Liver (tissue), 9 donors: ENCODE results near the gene PIAS1. TPM values are rescaled to one million over a fixed set of nuclear protein-coding genes. Genes with fewer than 3 reads are reported as not detected.

ENCODE experiments used
- DNase-seq: peaks from one replicate; pipeline ENCODE4 v3.0.0-alpha.2; 2017; ENCODE audit warnings: low spot score
- H3K27ac ChIP-seq, 2 donors: one replicate each; pipeline ENCODE4 v1.7.0; 2013; ENCODE audit warnings: inconsistent platforms in 2 of 2, low read length in 2 of 2, control low read depth in 1 of 2, low read depth in 1 of 2, mild to moderate bottlenecking in 1 of 2
- H3K27me3 ChIP-seq, 4 donors: one replicate each; pipeline versions ENCODE4 v1.6.1 to v1.7.0; 2013; ENCODE audit warnings: low read length in 3 of 4, inconsistent platforms in 1 of 4, mild to moderate bottlenecking in 1 of 4, moderate library complexity in 1 of 4; ENCODE audit not compliant: control insufficient read depth in 4 of 4, insufficient read depth in 4 of 4
- H3K36me3 ChIP-seq, 4 donors: one replicate each; pipeline versions ENCODE4 v1.6.1 to v1.7.0; 2013; ENCODE audit warnings: low read length in 3 of 4, mild to moderate bottlenecking in 3 of 4, low read depth in 1 of 4, moderate library complexity in 1 of 4; ENCODE audit not compliant: control insufficient read depth in 4 of 4, insufficient read depth in 3 of 4
- H3K4me1 ChIP-seq, 4 donors: one replicate each; pipeline versions ENCODE4 v1.6.1 to v1.7.0; 2013; ENCODE audit warnings: low read length in 3 of 4, mild to moderate bottlenecking in 3 of 4, moderate library complexity in 1 of 4; ENCODE audit not compliant: control insufficient read depth in 4 of 4, insufficient read depth in 4 of 4
- H3K4me3 ChIP-seq, 3 donors: one replicate each; pipeline versions ENCODE4 v1.6.1 to v1.7.0; 2013; ENCODE audit warnings: low read length in 3 of 3, control low read depth in 1 of 3, low read depth in 1 of 3, mild to moderate bottlenecking in 1 of 3
- H3K9ac ChIP-seq, 2 donors: one replicate each; pipeline ENCODE4 v1.7.0; 2013; ENCODE audit warnings: low read length in 2 of 2, mild to moderate bottlenecking in 2 of 2, moderate library complexity in 2 of 2, control low read depth in 1 of 2, low read depth in 1 of 2
- H3K9me3 ChIP-seq, 4 donors: one replicate each; pipeline versions ENCODE4 v1.6.1 to v1.7.0; 2013; ENCODE audit warnings: low read length in 3 of 4; ENCODE audit not compliant: control insufficient read depth in 4 of 4
- ATF3 ChIP-seq: IDR thresholded peaks from 2 replicates; pipeline ENCODE4 v1.6.1; 2016; ENCODE audit warnings: antibody characterized with exemption
- CTCF ChIP-seq: fragments of 150-350 bp; IDR thresholded peaks from 2 replicates; pipeline ENCODE4 v1.5.1; 2017; ENCODE audit warnings: improper control_type of control experiment, low read depth, low read length; ENCODE audit not compliant: missing input control
- EGR1 ChIP-seq, 2 donors: IDR thresholded peaks; 2 replicates each; pipeline ENCODE4 v1.6.1; 2016 to 2018; ENCODE audit warnings: antibody characterized with exemption in 2 of 2, low read depth in 2 of 2
- FOXA1 ChIP-seq: IDR thresholded peaks from 2 replicates; pipeline ENCODE4 v1.6.1; 2016; ENCODE audit warnings: antibody characterized with exemption
- FOXA2 ChIP-seq: IDR thresholded peaks from 2 replicates; pipeline ENCODE4 v1.6.1; 2016; ENCODE audit warnings: antibody characterized with exemption
- GABPA ChIP-seq, 2 donors: IDR thresholded peaks in 1 of 2; conservative IDR thresholded peaks in 1 of 2; 2 replicates each; pipeline ENCODE4 v1.6.1; 2016; ENCODE audit warnings: antibody characterized with exemption in 2 of 2, mild to moderate bottlenecking in 1 of 2, moderate library complexity in 1 of 2
- HNF4A ChIP-seq, 2 donors: conservative IDR thresholded peaks; 2 replicates each; pipeline ENCODE4 v1.6.1; 2016; ENCODE audit warnings: antibody characterized with exemption in 2 of 2, mild to moderate bottlenecking in 2 of 2
- HNF4G ChIP-seq: IDR thresholded peaks from 2 replicates; pipeline ENCODE4 v1.6.1; 2016; ENCODE audit warnings: antibody characterized with exemption
- JUND ChIP-seq, 2 donors: IDR thresholded peaks; 2 replicates each; pipeline ENCODE4 v1.6.1; 2016; ENCODE audit warnings: antibody characterized with exemption in 2 of 2
- MAX ChIP-seq: IDR thresholded peaks from 2 replicates; pipeline ENCODE4 v1.6.1; 2016; ENCODE audit warnings: antibody characterized with exemption
- NR2F2 ChIP-seq: IDR thresholded peaks from 2 replicates; pipeline ENCODE4 v1.6.1; 2016; ENCODE audit warnings: antibody characterized with exemption
- RAD21 ChIP-seq, 2 donors: IDR thresholded peaks; 2 replicates each; pipeline ENCODE4 v1.6.1; 2016; ENCODE audit warnings: antibody characterized with exemption in 2 of 2, mild to moderate bottlenecking in 2 of 2
- REST ChIP-seq: IDR thresholded peaks from 2 replicates; pipeline ENCODE4 v1.6.1; 2016; ENCODE audit warnings: antibody characterized with exemption, mild to moderate bottlenecking
- RXRA ChIP-seq, 2 donors: IDR thresholded peaks; 2 replicates each; pipeline ENCODE4 v1.6.1; 2017 to 2018; ENCODE audit warnings: antibody characterized with exemption in 2 of 2, mild to moderate bottlenecking in 1 of 2
- SP1 ChIP-seq: IDR thresholded peaks from 2 replicates; pipeline ENCODE4 v1.6.1; 2018; ENCODE audit warnings: antibody characterized with exemption, mild to moderate bottlenecking
- TAF1 ChIP-seq: conservative IDR thresholded peaks from 2 replicates; pipeline ENCODE4 v1.6.1; 2016; ENCODE audit warnings: antibody characterized with exemption, mild to moderate bottlenecking
- YY1 ChIP-seq: IDR thresholded peaks from 2 replicates; pipeline ENCODE4 v1.6.1; 2016; ENCODE audit warnings: antibody characterized with exemption, mild to moderate bottlenecking
- ZBTB33 ChIP-seq: IDR thresholded peaks from 2 replicates; pipeline ENCODE4 v1.6.1; 2016; ENCODE audit warnings: antibody characterized with exemption
- WGBS: extraction: QIAGEN DNeasy Blood & Tissue Kit; methylation state at CpG from one replicate; pipeline ENCODE4 v1.1.7; 2013; 5-methylcytosine and 5-hydroxymethylcytosine counted together
- polyA plus RNA-seq, 2 donors: library from polyadenylated mRNA; stranded (reverse) in 1 of 2; unstranded in 1 of 2; fragments of 200-250 nt in 1 of 2; fragments of >200 nt in 1 of 2; fragmentation: Nextera tagmentation in 1 of 2; extraction: Ambion mirVana in 1 of 2; gene quantifications; one replicate each; pipeline versions ENCODE4 v1.2.1 to v1.2.3, GENCODE V29; 2013 to 2015
- total RNA-seq, 2 donors: library from RNA; depleted of rRNA; stranded (reverse); fragments of >200 nt; gene quantifications; one replicate each; pipeline ENCODE4 v1.2.3, GENCODE V29; 2014
- donor health status: healthy.
- donor health status: healthy.
- donor health status: healthy.
- donor health status: healthy.
- donor health status: healthy.

Gene PIAS1
- total and polyA plus RNA-seq, 4 donors: 5.6 to 18.8 (median 13.2) TPM

GRCh38 chr15:68098465-68098864 lies 44.4 kb downstream of the PIAS1 start:
- WGBS: 55% methylated on average over 1 of the region's 1 CpG
- Histone ChIP-seq H3K4me1 (peaks cover 0 to 4% (median under 1%) of the 10 kb centered on the region in 4 donors), H3K4me3 (no peak overlapping the region), H3K27ac (no peak overlapping the region), H3K36me3 (peaks cover 0 to 4% (median 0%) of the 10 kb centered on the region in 4 donors), H3K9ac (no peak overlapping the region), H3K9me3 (peaks cover 0 to 6% (median 3%) of the 10 kb centered on the region in 4 donors), H3K27me3 (no peaks in the 10 kb centered on the region)
- no peak for DNase-seq
- TF ChIP-seq MAX: no peak
- TF ChIP-seq YY1: no peak
- no peak for TF ChIP-seq FOXA2
- TF ChIP-seq JUND (IDR thresholded peaks at IDR 0.05): no peak
- no peak for TF ChIP-seq RXRA (IDR thresholded peaks at IDR 0.05)
- no peak for TF ChIP-seq ATF3
- no peak for TF ChIP-seq CTCF
- TF ChIP-seq TAF1: no peak
- no peak for TF ChIP-seq EGR1 (IDR thresholded peaks at IDR 0.05; ENCODE audit: low read depth in 2 of 2)
- TF ChIP-seq HNF4A (conservative IDR thresholded peaks at IDR 0.05): no peak
- no peak for TF ChIP-seq GABPA (IDR thresholded peaks at IDR 0.05 in 1 of 2, conservative IDR thresholded peaks at IDR 0.05 in 1 of 2)
- no peak for TF ChIP-seq REST
- TF ChIP-seq FOXA1: no peak
- TF ChIP-seq HNF4G: no peak
- no peak for TF ChIP-seq ZBTB33
- no peak for TF ChIP-seq NR2F2
- no peak for TF ChIP-seq RAD21 (IDR thresholded peaks at IDR 0.05)
- TF ChIP-seq SP1: no peak
